ENCODE data around the gene LMAN1L. TPM values are rescaled to one million over a fixed set of nuclear protein-coding genes. Genes with fewer than 3 reads are reported as not detected.

LMAN1L gene
- total and polyA plus RNA-seq, 4 donors = 0.11 to 0.29 TPM; not detected in 2

DNA sequence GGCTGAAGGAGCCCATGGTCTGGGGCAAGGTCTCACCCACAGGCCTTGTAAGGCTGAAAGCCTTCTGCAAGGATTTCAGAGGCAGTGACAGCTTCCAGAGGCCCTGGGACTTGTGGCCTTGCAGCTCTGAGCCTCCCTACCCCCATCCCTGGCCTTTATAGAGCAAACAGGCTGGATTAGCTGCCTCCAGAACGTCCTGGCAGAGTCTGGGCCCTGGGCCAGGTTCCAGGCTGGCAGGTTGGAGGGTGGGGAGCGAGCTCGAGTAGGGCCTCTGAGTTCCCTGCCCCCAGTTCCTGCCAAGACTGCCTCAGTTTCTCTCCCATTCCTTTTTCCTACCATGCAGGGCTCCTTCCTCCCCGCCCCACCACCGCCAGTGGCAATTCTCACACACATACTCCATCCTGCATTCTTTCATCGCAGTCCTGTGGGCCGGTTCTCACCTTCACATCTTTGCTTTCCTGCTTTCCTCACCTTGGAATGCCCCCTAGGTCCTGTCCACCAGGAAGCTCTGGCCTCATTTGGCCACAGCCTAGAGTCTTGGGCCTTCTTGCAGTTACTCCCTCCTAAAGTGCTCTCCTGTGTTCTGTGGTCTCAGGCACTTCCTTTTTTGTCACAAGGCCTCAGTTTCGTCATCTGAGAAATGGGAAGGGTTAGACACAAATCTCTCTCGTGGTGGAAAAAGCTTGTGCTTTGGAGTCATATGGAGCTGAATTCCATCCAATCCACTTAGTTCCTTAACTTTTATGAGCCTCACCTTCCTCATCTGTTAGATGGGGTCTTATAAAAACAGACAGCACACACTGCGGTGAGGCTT, 2.7 kb downstream of the LMAN1L start:
- Histone ChIP-seq H3K9me3 (ENCODE audit: control insufficient read depth, insufficient read depth, low read length) (no peaks in the 10 kb centered on the region), H3K27me3 (ENCODE audit: control insufficient read depth, insufficient read depth, low read length) (no peaks in the 10 kb centered on the region), H3K36me3 (ENCODE audit: control insufficient read depth, insufficient read depth, low read length) (no peaks in the 10 kb centered on the region), H3K27ac (ENCODE audit: low read depth, low read length) (no peak overlapping the region), H3K4me1 (ENCODE audit: control insufficient read depth, insufficient read depth, low read length) (peaks cover 19% of the 10 kb centered on the region), H3K4me3 (ENCODE audit: low read depth, low read length) (no peak overlapping the region)
- 77% methylated on average over 7 of the region's 10 CpGs for WGBS (ENCODE audit: insufficient coverage)
- DNase-seq (ENCODE audit: low read depth in 4 of 6, low spot score in 6 of 6) = peak in 2 of 6 donors; percentile 13 to 42

DNA sequence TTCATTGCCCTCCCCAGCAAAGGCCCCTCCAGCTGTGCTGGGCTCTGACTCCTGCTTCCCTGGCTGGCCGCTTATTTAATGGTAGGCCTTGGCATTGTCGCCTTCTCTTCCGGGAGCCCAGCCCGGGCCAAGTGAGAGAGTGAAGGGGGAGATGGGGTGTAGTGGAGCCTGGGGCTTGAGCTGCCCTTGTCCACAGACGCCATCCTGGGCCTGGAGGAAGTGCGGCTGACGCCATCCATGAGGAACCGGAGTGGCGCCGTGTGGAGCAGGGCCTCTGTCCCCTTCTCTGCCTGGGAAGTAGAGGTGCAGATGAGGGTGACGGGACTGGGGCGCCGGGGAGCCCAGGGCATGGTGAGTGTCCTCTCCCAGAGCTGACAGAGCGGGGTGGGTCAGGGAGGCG, 3.3 kb downstream of the LMAN1L start:
- DNase-seq (ENCODE audit: low read depth in 4 of 6, low spot score in 6 of 6) = no peak
- Histone ChIP-seq H3K4me1 (ENCODE audit: control insufficient read depth, insufficient read depth, low read length) (peaks cover 22% of the 10 kb centered on the region), H3K27me3 (ENCODE audit: control insufficient read depth, insufficient read depth, low read length) (no peaks in the 10 kb centered on the region), H3K9me3 (ENCODE audit: control insufficient read depth, insufficient read depth, low read length) (no peaks in the 10 kb centered on the region), H3K4me3 (ENCODE audit: low read depth, low read length) (no peak overlapping the region), H3K36me3 (ENCODE audit: control insufficient read depth, insufficient read depth, low read length) (no peaks in the 10 kb centered on the region), H3K27ac (ENCODE audit: low read depth, low read length) (no peak overlapping the region)
- 85% methylated on average over 15 of the region's 15 CpGs for WGBS (ENCODE audit: insufficient coverage)

DNA sequence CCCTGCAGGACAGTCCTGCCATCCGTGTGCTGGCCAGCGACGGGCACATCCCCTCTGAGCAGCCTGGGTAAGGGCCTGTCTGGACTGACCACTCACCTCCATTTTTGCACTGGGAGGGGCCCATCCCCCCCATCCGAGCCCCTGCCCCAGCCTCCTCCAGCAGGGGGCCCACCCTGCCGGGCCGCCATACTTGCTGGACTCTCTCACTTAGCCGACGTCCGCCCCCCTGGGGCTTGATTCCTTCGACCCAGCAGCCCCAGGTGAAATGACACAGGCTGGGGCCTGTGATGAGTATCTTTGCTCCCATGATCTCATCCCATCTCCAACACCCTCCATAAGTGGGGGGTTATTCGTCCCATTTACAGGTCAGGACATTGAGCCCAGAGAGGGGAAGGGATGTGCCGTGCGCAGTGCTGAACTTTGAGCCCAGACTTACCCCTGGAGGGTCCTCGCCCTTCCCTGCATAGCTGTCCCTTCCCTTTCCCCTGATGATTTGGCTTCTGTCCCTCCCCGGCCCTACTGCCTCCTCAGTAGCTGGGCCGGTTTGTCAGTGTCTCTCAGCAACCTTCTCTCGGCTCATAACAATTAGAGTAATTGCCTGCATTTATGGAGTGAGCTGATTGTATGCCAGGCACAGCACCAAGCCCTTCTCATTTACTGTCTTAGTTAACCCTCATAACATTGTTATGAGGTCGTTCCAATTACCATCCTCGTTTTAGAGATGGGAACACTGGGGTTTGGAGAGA, 4.2 kb downstream of the LMAN1L start:
- no peak overlapping the region for H3K27ac ChIP-seq (ENCODE audit: low read depth, low read length)
- H3K9me3 ChIP-seq (ENCODE audit: control insufficient read depth, insufficient read depth, low read length) = no peaks in the 10 kb centered on the region
- peaks cover 30% of the 10 kb centered on the region for H3K4me1 ChIP-seq (ENCODE audit: control insufficient read depth, insufficient read depth, low read length)
- peak in 2 of 6 donors; percentile 22 to 89 for DNase-seq (ENCODE audit: low read depth in 4 of 6, low spot score in 6 of 6)
- no peaks in the 10 kb centered on the region for H3K36me3 ChIP-seq (ENCODE audit: control insufficient read depth, insufficient read depth, low read length)
- 43% methylated on average over 5 of the region's 19 CpGs for WGBS (ENCODE audit: insufficient coverage)
- no peak overlapping the region for H3K4me3 ChIP-seq (ENCODE audit: low read depth, low read length)
- H3K27me3 ChIP-seq (ENCODE audit: control insufficient read depth, insufficient read depth, low read length) = no peaks in the 10 kb centered on the region

DNA sequence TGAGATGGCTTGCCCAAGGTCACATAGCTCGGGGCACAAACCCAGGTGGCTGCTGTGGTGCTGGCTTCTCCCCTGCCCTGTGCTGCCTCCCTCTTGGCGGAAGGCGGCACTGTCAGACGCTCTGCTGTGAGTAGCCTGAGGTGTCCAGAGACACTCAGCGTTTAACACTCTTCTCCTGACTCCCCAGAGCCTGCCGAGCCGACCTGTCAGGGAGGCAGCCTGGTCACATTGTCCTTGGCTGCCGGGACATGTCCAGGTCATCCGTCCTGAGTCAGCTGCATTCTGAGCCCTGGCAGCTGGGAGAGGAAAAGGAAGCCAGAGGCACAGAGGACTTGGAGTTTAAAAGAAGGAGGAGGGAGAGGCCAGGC, 4.7 kb downstream of the LMAN1L start:
- H3K9me3 ChIP-seq (ENCODE audit: control insufficient read depth, insufficient read depth, low read length) = no peaks in the 10 kb centered on the region
- H3K36me3 ChIP-seq (ENCODE audit: control insufficient read depth, insufficient read depth, low read length) = no peaks in the 10 kb centered on the region
- no peaks in the 10 kb centered on the region for H3K27me3 ChIP-seq (ENCODE audit: control insufficient read depth, insufficient read depth, low read length)
- peak in 1 of 6 donors; percentile 16 for DNase-seq (ENCODE audit: low read depth in 4 of 6, low spot score in 6 of 6)
- H3K27ac ChIP-seq (ENCODE audit: low read depth, low read length) = no peak overlapping the region
- no peak overlapping the region for H3K4me3 ChIP-seq (ENCODE audit: low read depth, low read length)
- WGBS (ENCODE audit: insufficient coverage) = 17% methylated on average over 9 of the region's 9 CpGs
- peaks cover 30% of the 10 kb centered on the region for H3K4me1 ChIP-seq (ENCODE audit: control insufficient read depth, insufficient read depth, low read length)

DNA sequence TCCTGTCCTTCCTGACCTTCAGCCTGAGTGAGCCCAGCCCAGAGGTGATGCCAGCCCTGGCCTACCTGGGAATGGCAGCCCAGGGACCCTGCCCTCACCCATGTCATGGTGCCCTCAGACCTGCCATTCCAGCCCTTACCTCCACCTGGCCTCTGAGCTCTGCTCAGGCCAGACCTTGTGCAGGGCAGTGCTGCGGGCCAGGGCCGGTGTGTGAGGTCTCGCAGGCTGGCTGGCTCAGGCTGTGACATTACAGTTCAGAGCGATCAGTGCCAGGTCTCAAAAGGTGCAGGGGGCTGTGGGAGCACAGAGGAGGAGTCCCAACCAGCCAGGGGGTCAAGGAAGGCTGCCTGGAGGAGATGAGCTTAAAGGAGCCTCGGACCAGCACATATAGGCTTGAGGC, 7.4 kb downstream of the LMAN1L start:
- no peak overlapping the region for H3K27ac ChIP-seq (ENCODE audit: low read depth, low read length)
- H3K4me3 ChIP-seq (ENCODE audit: low read depth, low read length) = no peak overlapping the region
- H3K9me3 ChIP-seq (ENCODE audit: control insufficient read depth, insufficient read depth, low read length) = no peaks in the 10 kb centered on the region
- no peak for DNase-seq (ENCODE audit: low read depth in 4 of 6, low spot score in 6 of 6)
- H3K4me1 ChIP-seq (ENCODE audit: control insufficient read depth, insufficient read depth, low read length) = peaks cover 30% of the 10 kb centered on the region
- no peaks in the 10 kb centered on the region for H3K27me3 ChIP-seq (ENCODE audit: control insufficient read depth, insufficient read depth, low read length)
- WGBS (ENCODE audit: insufficient coverage) = 92% methylated on average over 5 of the region's 5 CpGs
- H3K36me3 ChIP-seq (ENCODE audit: control insufficient read depth, insufficient read depth, low read length) = no peaks in the 10 kb centered on the region

DNA sequence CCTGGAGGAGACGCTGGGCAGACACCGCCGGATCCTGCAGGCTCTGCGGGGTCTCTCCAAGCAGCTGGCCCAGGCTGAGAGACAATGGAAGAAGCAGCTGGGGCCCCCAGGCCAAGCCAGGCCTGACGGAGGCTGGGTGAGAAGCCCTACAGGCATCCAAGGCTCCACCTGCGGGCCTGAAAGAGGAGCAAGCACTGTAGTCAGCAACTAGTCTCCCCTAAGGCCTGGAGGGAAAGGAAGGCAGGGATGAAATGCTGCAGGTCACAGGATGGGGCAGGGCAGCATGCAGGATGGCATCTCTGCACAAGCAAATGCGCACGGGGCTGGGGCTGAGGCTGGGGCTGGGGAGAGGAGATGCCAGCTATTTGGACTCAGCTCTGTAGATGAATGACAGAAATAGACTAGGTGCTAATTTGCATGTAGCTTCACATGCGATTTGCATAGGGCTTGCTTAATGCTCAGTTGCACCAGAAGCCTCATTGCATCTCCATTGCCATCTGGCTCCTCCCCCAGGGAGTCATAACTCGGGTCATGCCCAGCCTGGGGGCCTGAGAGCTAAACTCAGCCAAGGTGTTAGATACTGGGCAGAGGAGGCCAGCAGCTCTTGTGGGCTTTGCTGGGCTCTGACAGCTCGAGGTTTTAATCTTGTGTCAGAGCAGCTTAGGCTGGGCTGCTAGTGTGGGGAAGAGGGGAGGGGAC, 8.6 kb downstream of the LMAN1L start:
- no peaks in the 10 kb centered on the region for H3K36me3 ChIP-seq (ENCODE audit: control insufficient read depth, insufficient read depth, low read length)

DNA sequence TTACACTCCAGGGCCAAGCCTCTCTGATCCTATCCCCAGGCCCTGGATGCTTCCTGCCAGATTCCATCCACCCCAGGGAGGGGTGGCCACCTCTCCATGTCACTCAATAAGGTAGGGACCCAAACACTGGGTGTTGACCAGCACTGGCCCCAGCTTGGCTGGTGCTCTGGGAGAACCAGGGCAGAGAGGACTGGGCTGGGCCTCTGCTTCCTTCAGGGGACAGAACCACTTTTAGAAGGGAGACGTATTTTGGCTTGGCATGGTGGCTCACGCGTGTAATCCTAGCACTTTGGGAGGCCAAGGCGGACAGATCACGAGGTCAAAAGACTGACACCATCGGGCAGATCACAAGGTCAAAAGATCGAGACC, 9.1 kb downstream of the LMAN1L start:
- Histone ChIP-seq H3K27ac (ENCODE audit: low read depth, low read length) (no peak overlapping the region), H3K36me3 (ENCODE audit: control insufficient read depth, insufficient read depth, low read length) (no peaks in the 10 kb centered on the region), H3K27me3 (ENCODE audit: control insufficient read depth, insufficient read depth, low read length) (peaks cover 14% of the 10 kb centered on the region), H3K4me3 (ENCODE audit: low read depth, low read length) (no peak overlapping the region), H3K9me3 (ENCODE audit: control insufficient read depth, insufficient read depth, low read length) (no peaks in the 10 kb centered on the region), H3K4me1 (ENCODE audit: control insufficient read depth, insufficient read depth, low read length) (peaks cover 30% of the 10 kb centered on the region)
- no peak for DNase-seq (ENCODE audit: low read depth in 4 of 6, low spot score in 6 of 6)
- 87% methylated on average over 5 of the region's 7 CpGs for WGBS (ENCODE audit: insufficient coverage)

More for the DNA sequence above, 8.6 kb downstream of the LMAN1L start:
- no peak overlapping the region for H3K4me3 ChIP-seq (ENCODE audit: low read depth, low read length)
- H3K27me3 ChIP-seq (ENCODE audit: control insufficient read depth, insufficient read depth, low read length) = peaks cover 9% of the 10 kb centered on the region
- DNase-seq (ENCODE audit: low read depth in 4 of 6, low spot score in 6 of 6) = peak in 2 of 6 donors; percentile 68 to 84
- WGBS (ENCODE audit: insufficient coverage) = 23% methylated on average over 11 of the region's 11 CpGs
- no peak overlapping the region for H3K27ac ChIP-seq (ENCODE audit: low read depth, low read length)
- no peaks in the 10 kb centered on the region for H3K9me3 ChIP-seq (ENCODE audit: control insufficient read depth, insufficient read depth, low read length)
- H3K4me1 ChIP-seq (ENCODE audit: control insufficient read depth, insufficient read depth, low read length) = peaks cover 30% of the 10 kb centered on the region

DNA sequence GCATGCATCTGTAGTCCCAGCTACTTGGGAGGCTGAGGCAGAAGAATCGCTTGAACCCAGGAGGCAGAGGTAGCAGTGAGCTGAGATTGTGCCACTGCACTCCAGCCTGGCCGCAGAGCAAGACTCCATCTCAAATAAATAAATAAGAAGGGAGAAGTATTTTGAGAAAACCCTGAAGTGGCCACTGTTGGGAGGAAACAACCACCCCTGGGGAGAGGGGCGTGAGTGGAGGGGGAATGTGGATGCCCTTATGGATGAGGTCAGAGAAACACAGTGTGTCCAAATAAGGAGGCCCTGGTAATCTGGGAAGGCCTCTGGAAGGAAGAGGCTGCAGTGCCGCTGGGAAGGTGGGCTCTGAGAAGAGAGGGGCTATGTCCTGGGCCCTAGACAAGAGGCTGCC, 9.6 kb downstream of the LMAN1L start:
- Histone ChIP-seq H3K9me3 (ENCODE audit: control insufficient read depth, insufficient read depth, low read length) (no peaks in the 10 kb centered on the region), H3K27me3 (ENCODE audit: control insufficient read depth, insufficient read depth, low read length) (peaks cover 18% of the 10 kb centered on the region), H3K27ac (ENCODE audit: low read depth, low read length) (no peak overlapping the region), H3K36me3 (ENCODE audit: control insufficient read depth, insufficient read depth, low read length) (no peaks in the 10 kb centered on the region), H3K4me1 (ENCODE audit: control insufficient read depth, insufficient read depth, low read length) (peaks cover 30% of the 10 kb centered on the region), H3K4me3 (ENCODE audit: low read depth, low read length) (no peak overlapping the region)
- no peak for DNase-seq (ENCODE audit: low read depth in 4 of 6, low spot score in 6 of 6)
- 77% methylated on average over 3 of the region's 4 CpGs for WGBS (ENCODE audit: insufficient coverage)

DNA sequence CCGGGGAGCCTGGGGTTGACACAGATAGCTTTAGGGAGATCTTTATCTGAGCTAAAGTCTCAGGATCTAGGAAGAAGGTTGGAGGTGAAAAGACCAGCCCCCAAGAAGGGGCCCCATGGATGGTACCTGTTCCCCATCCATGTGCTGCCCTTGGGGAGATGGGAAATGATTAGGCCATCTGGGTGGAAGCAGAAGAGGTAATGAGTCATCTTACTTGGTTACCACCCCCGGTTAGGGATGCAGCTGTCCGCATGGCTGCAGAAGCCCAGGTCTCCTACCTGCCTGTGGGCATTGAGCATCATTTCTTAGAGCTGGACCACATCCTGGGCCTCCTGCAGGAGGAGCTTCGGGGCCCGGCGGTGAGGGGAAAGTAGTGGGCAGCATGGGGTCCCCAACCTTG, 10.7 kb downstream of the LMAN1L start:
- no peaks in the 10 kb centered on the region for H3K9me3 ChIP-seq (ENCODE audit: control insufficient read depth, insufficient read depth, low read length)
- DNase-seq (ENCODE audit: low read depth in 4 of 6, low spot score in 6 of 6) = no peak
- H3K36me3 ChIP-seq (ENCODE audit: control insufficient read depth, insufficient read depth, low read length) = no peaks in the 10 kb centered on the region
- no peak overlapping the region for H3K27ac ChIP-seq (ENCODE audit: low read depth, low read length)
- peaks cover 26% of the 10 kb centered on the region for H3K4me1 ChIP-seq (ENCODE audit: control insufficient read depth, insufficient read depth, low read length)
- 66% methylated on average over 6 of the region's 6 CpGs for WGBS (ENCODE audit: insufficient coverage)
- peaks cover 29% of the 10 kb centered on the region for H3K27me3 ChIP-seq (ENCODE audit: control insufficient read depth, insufficient read depth, low read length)
- H3K4me3 ChIP-seq (ENCODE audit: low read depth, low read length) = no peak overlapping the region
